Activated T-cell treated with anti-CD3 and anti-CD28 coated beads, Interleukin-2, amount 50 U/mL, for 4 hours (primary cell): ENCODE data around the gene ZNF654. TPM values are rescaled to one million over a fixed set of nuclear protein-coding genes. Genes with fewer than 3 reads are reported as not detected.
A peak's percentile ranks its signal among the peaks of the same experiment; 100 is the strongest.
"Not testable (repeated sequence)": the region's sequence is repeated elsewhere in the genome, so short reads cannot be mapped to it uniquely, and the experiment has no call there.

Experiments used
- ATAC-seq, 2 donors: fragments of 200-7000 bp; cut with Tn5 transposase; one replicate each; pipeline ENCODE4 v1.10.0; 2021
- DNase-seq: peaks from one replicate; pipeline ENCODE4 v3.0.0-alpha.2; 2020
- H3K27me3 Mint-ChIP-seq: one replicate; pipeline ENCODE4 v1.8.0; 2021; ENCODE audit warnings: low read depth, mixed read lengths
- H3K36me3 Mint-ChIP-seq: one replicate; pipeline ENCODE4 v1.8.0; 2022; ENCODE audit warnings: mixed read lengths; ENCODE audit not compliant: insufficient read depth
- H3K4me1 Mint-ChIP-seq: one replicate; pipeline ENCODE4 v1.8.0; 2021; ENCODE audit warnings: low read depth, mixed read lengths
- H3K4me3 Mint-ChIP-seq: one replicate; pipeline ENCODE4 v1.8.0; 2021; ENCODE audit warnings: mild to moderate bottlenecking, moderate library complexity, mixed read lengths
- H3K9me3 Mint-ChIP-seq: one replicate; pipeline ENCODE4 v1.8.0; 2021; ENCODE audit warnings: mixed read lengths
- total RNA-seq, 3 donors: library from RNA; stranded (reverse); gene quantifications; one replicate each; pipeline ENCODE4 v1.2.1, GENCODE V29; 2021

Gene ZNF654
- 1 to 10 TPM; 8.0 to 9.2 (median 8.1) TPM for total RNA-seq

- peak; percentile 93 to 94 for ATAC-seq
- Mint-ChIP-seq H3K27me3 (no peaks in the 10 kb centered on the region), H3K9me3 (no peaks in the 10 kb centered on the region), H3K36me3 (peaks cover 20% of the 10 kb centered on the region), H3K4me3 (peak within 1 kb of the TSS; percentile 98), H3K4me1 (peaks cover 58% of the 10 kb centered on the region)
- peak; percentile 99 for DNase-seq
These were observed at the start of gene ZNF654, which contains the start of gene CGGBP1 for GRCh38 chr3:88058581-88059379. ZNF654 (plus strand) TSS chr3:88059255; CDS start chr3:88059320, 65 bp downstream. CGGBP1 (minus strand) TSS chr3:88059005; CDS start chr3:88055976, 3,029 bp downstream.

GRCh38 chr3:88010810-88011209 lies 48.2 kb upstream of the ZNF654 start:
- ATAC-seq: no peak
- no peak overlapping the region for H3K4me3 Mint-ChIP-seq
- no peak for DNase-seq
- no peaks in the 10 kb centered on the region for H3K27me3 Mint-ChIP-seq
- H3K4me1 Mint-ChIP-seq: no peaks in the 10 kb centered on the region
- no peaks in the 10 kb centered on the region for H3K9me3 Mint-ChIP-seq
- H3K36me3 Mint-ChIP-seq: no peaks in the 10 kb centered on the region

- peaks cover 4% of the 10 kb centered on the region for H3K4me1 Mint-ChIP-seq
- DNase-seq (no peak), ATAC-seq (no peak)
- H3K27me3 Mint-ChIP-seq: no peaks in the 10 kb centered on the region
- H3K36me3 Mint-ChIP-seq: no peaks in the 10 kb centered on the region
- no peak overlapping the region for H3K4me3 Mint-ChIP-seq
- no peaks in the 10 kb centered on the region for H3K9me3 Mint-ChIP-seq
These were observed 45.5 kb upstream of the ZNF654 start for GRCh38 chr3:88013592-88013991.

GRCh38 chr3:88015656-88016055 lies 43.4 kb upstream of the ZNF654 start:
- not testable (repeated sequence) for H3K27me3 Mint-ChIP-seq, H3K9me3 Mint-ChIP-seq, H3K36me3 Mint-ChIP-seq, ATAC-seq, H3K4me3 Mint-ChIP-seq, H3K4me1 Mint-ChIP-seq, DNase-seq

GRCh38 chr3:88019024-88019423 lies 40.0 kb upstream of the ZNF654 start:
- no peaks in the 10 kb centered on the region for H3K36me3 Mint-ChIP-seq
- no peak for DNase-seq
- ATAC-seq: no peak

GRCh38 chr3:88025001-88025552 lies 34.0 kb upstream of the ZNF654 start:
- Mint-ChIP-seq H3K4me3 (no peak overlapping the region), H3K27me3 (no peaks in the 10 kb centered on the region), H3K36me3 (no peaks in the 10 kb centered on the region), H3K9me3 (no peaks in the 10 kb centered on the region), H3K4me1 (peaks cover 14% of the 10 kb centered on the region)
- no peak for ATAC-seq
- DNase-seq: no peak

More at GRCh38 chr3:88019024-88019423, 40.0 kb upstream of the ZNF654 start:
- Mint-ChIP-seq H3K4me1 (peaks cover 13% of the 10 kb centered on the region), H3K9me3 (no peaks in the 10 kb centered on the region), H3K4me3 (no peak overlapping the region), H3K27me3 (no peaks in the 10 kb centered on the region)

- H3K4me3 Mint-ChIP-seq: no peak overlapping the region
- H3K27me3 Mint-ChIP-seq: no peaks in the 10 kb centered on the region
- no peaks in the 10 kb centered on the region for H3K36me3 Mint-ChIP-seq
- no peak for DNase-seq
- H3K9me3 Mint-ChIP-seq: no peaks in the 10 kb centered on the region
- ATAC-seq: no peak
- peaks cover 34% of the 10 kb centered on the region for H3K4me1 Mint-ChIP-seq
These were observed 30.2 kb upstream of the ZNF654 start for GRCh38 chr3:88028876-88029275.

GRCh38 chr3:88030210-88030609 lies 28.8 kb upstream of the ZNF654 start:
- peak overlapping the region; percentile 54 for H3K4me3 Mint-ChIP-seq
- H3K27me3 Mint-ChIP-seq: no peaks in the 10 kb centered on the region
- DNase-seq (no peak), ATAC-seq (no peak)
- H3K9me3 Mint-ChIP-seq: no peaks in the 10 kb centered on the region
- H3K4me1 Mint-ChIP-seq: peaks cover 33% of the 10 kb centered on the region
- H3K36me3 Mint-ChIP-seq: no peaks in the 10 kb centered on the region

GRCh38 chr3:88031642-88032077 lies 27.4 kb upstream of the ZNF654 start:
- DNase-seq (no peak), ATAC-seq (peak; percentile 80 to 85)
- H3K4me3 Mint-ChIP-seq: peak overlapping the region; percentile 68
- no peaks in the 10 kb centered on the region for H3K27me3 Mint-ChIP-seq
- no peaks in the 10 kb centered on the region for H3K36me3 Mint-ChIP-seq
- H3K9me3 Mint-ChIP-seq: no peaks in the 10 kb centered on the region
- peaks cover 33% of the 10 kb centered on the region for H3K4me1 Mint-ChIP-seq

GRCh38 chr3:88032245-88032644 lies 26.8 kb upstream of the ZNF654 start:
- no peak for DNase-seq
- no peaks in the 10 kb centered on the region for H3K9me3 Mint-ChIP-seq
- no peaks in the 10 kb centered on the region for H3K27me3 Mint-ChIP-seq
- H3K4me3 Mint-ChIP-seq: peak overlapping the region; percentile 68
- no peaks in the 10 kb centered on the region for H3K36me3 Mint-ChIP-seq
- ATAC-seq: peak; percentile 12 to 13
- H3K4me1 Mint-ChIP-seq: peaks cover 33% of the 10 kb centered on the region

- no peaks in the 10 kb centered on the region for H3K36me3 Mint-ChIP-seq
These were observed 26.0 kb upstream of the ZNF654 start for GRCh38 chr3:88033079-88033478.

GRCh38 chr3:88033808-88034207 lies 25.2 kb upstream of the ZNF654 start:
- no peaks in the 10 kb centered on the region for H3K36me3 Mint-ChIP-seq
- ATAC-seq (no peak), DNase-seq (no peak)
- peaks cover 33% of the 10 kb centered on the region for H3K4me1 Mint-ChIP-seq
- H3K27me3 Mint-ChIP-seq: no peaks in the 10 kb centered on the region
- H3K9me3 Mint-ChIP-seq: no peaks in the 10 kb centered on the region
- H3K4me3 Mint-ChIP-seq: no peak overlapping the region

More at GRCh38 chr3:88033079-88033478, 26.0 kb upstream of the ZNF654 start:
- no peak overlapping the region for H3K4me3 Mint-ChIP-seq
- H3K4me1 Mint-ChIP-seq: peaks cover 33% of the 10 kb centered on the region
- ATAC-seq (no peak), DNase-seq (no peak)
- H3K9me3 Mint-ChIP-seq: no peaks in the 10 kb centered on the region
- H3K27me3 Mint-ChIP-seq: no peaks in the 10 kb centered on the region

- H3K27me3 Mint-ChIP-seq: peaks cover 3% of the 10 kb centered on the region
- no peak overlapping the region for H3K4me3 Mint-ChIP-seq
- H3K36me3 Mint-ChIP-seq: no peaks in the 10 kb centered on the region
- H3K4me1 Mint-ChIP-seq: peaks cover 31% of the 10 kb centered on the region
- DNase-seq (no peak), ATAC-seq (no peak)
- no peaks in the 10 kb centered on the region for H3K9me3 Mint-ChIP-seq
These were observed 24.4 kb upstream of the ZNF654 start for GRCh38 chr3:88034491-88035275.

GRCh38 chr3:88036221-88036620 lies 22.8 kb upstream of the ZNF654 start:
- ATAC-seq (no peak), DNase-seq (no peak)
- Mint-ChIP-seq H3K4me1 (peaks cover 23% of the 10 kb centered on the region), H3K4me3 (no peak overlapping the region), H3K27me3 (peaks cover 3% of the 10 kb centered on the region), H3K36me3 (no peaks in the 10 kb centered on the region), H3K9me3 (no peaks in the 10 kb centered on the region)
